DMS79 treated with DMSO at 0.1 percent for 48 hours (cell line): ENCODE results near the gene CCR5.

ENCODE experiments used
- DNase-seq: peaks from one replicate; lab custom pipeline; 2025; lab: John Stamatoyannopoulos, UW

CCR5 gene

DNA sequence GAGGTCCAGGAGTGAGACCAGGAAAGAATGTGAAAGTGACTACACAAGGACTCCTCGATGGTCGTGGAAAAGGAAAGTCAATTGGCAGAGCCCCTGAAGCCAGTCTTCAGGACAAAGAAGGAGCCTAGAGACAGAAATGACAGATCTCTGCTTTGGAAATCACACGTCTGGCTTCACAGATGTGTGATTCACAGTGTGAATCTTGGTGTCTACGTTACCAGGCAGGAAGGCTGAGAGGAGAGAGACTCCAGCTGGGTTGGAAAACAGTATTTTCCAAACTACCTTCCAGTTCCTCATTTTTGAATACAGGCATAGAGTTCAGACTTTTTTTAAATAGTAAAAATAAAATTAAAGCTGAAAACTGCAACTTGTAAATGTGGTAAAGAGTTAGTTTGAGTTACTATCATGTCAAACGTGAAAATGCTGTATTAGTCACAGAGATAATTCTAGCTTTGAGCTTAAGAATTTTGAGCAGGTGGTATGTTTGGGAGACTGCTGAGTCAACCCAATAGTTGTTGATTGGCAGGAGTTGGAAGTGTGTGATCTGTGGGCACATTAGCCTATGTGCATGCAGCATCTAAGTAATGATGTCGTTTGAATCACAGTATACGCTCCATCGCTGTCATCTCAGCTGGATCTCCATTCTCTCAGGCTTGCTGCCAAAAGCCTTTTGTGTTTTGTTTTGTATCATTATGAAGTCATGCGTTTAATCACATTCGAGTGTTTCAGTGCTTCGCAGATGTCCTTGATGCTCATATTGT lies 10.8 kb upstream of the CCR5 start:
- peak; percentile 1 for DNase-seq

DNA sequence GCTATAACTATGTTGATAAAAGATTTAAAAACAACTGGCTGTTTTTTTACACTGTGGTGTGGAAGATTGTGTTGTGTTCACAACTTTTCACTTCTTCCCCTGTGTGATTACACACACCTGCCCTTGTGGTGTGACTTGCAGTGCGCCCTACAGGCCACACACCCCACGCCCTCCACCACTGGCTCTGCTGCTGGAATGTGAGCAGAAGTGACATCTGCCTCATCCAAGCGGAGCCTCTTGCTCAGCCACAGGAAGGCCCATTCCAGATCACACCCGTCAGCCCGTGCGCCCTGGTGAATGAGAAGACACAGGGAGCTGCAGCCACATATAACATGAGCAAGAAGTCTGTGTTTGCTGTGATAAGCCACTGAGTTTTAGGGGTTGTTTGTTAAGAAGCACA lies 9.8 kb upstream of the CCR5 start:
- DNase-seq = no peak

DNA sequence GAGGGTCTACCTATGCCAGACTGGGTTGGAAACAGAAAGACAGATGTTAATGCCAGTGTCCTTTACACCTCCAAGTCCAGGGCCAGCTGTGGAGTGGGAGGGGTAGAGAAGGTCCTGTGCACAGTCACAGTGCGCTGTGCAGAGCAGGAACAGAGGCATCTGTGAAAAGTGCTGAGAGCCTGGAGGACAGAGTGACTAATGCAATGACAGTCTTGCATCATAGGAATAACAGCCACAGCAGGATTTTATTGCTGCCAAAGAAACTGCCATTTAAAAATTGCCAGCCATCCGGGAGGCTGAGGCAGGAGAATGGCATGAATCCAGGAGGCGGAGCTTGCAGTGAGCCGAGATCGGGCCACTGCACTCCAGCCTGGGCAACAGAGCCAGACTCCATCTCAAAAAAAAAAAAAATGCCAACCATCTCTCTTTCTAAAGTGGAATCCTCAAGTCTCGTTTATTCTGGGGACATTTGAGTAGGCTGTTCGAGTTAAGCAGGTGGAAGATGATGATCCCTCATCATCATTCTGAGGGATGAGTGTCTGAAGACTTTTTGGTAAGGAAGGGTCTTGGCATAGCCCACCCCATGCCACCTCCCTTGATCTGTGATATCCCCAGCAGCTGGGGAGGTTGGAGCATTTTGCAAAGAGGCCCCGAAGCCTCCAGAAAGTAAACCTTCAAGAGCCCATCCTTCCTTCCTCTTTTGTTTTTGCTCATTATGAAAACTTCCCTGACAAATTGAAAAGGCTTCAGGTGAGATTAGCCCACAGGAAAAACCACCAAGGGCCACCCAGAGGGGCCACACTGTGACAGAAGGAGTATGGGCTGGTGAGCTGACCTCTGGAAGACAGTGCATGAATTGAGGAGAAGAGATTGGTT lies 9.1 kb upstream of the CCR5 start:
- DNase-seq = no peak

DNA sequence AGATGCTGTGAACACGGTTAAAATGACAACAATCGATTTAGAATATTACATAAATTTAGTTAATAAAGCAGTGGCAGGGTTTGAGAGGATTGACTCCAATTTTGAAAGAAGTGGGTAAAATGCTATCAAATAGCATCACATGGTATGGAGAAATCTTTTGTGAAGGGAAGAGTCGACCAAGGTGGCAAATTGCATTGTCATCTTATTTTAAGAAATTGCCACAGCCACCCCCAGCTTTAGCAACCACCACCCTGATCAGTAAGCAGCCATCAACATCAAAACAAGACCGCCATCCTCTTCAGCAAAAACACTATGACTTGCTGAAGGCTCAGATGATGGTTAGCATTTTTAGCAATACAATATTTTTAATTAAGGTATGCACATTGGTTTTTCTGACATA lies 5.7 kb upstream of the CCR5 start:
- no peak for DNase-seq

DNA sequence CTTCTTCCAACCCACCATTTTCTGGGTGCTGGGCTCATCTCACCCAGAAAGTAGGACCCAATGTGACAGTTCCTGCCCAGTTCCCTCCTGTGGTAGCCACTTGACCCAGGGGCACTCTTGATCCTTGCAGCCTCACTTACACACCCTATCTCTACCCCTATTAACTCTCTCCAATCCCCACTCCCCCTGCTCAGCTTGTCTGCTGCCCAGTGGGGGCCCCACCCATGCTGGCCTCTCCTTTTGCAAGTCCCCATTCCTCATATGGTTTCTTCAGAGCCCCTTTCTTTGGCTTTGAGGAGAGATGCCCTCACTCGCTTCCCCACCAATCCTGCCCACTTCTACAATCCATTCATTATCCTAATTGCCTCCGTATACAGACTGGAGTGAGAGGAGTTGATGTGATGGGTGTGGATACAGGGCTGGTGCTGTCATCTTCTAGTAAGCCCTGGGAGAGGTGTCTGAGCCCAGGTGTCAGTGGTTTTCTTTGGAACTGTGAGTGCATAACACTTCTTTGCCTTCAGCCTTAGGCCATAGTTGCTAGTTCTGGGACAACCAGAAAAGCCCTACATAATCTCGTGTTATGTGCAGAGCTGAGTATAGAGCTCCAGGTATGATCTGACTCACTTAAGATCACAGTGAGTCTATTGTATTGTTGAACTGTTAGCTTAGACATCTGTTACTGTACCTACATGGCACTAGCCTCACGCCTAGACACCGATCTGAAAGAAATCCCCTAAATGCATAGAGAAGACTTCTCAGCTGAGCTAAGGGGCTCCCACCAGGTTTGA lies 4.8 kb upstream of the CCR5 start:
- DNase-seq = no peak

DNA sequence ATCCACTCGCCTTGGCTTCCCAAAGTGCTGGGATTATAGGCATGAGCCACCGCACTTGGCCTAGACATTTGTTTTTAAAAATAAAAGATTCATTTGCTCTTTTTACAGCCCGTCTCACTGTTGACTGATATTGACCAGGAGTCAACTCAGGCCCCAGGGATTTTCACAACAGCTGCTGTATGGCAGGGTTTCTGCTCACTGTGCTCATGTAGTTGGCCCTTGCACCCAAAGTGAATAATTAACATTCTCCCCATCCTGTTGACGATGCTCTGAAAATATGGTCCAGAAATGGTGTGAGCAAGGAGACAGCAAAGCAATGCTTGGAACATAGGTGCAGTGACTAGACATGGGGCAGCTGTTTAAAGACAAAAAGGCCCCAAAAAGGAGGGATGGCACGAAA lies 2.9 kb upstream of the CCR5 start:
- DNase-seq = no peak

DNA sequence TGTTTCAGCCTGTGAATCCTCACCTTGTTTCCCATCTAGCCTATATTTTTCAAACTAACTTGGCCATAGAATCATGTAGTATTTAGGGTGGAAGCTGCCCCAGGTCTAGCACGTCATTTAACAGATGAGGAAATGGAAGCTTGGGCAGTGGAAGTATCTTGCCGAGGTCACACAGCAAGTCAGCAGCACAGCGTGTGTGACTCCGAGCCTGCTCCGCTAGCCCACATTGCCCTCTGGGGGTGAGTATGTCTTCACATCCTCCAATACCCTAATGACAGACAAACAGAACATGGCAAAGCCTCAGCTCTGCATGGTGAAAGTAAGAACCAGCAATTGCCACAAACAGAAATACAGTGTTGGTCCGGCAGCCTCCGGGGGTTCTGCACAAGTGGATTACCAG lies 2.2 kb upstream of the CCR5 start:
- DNase-seq = no peak

DNA sequence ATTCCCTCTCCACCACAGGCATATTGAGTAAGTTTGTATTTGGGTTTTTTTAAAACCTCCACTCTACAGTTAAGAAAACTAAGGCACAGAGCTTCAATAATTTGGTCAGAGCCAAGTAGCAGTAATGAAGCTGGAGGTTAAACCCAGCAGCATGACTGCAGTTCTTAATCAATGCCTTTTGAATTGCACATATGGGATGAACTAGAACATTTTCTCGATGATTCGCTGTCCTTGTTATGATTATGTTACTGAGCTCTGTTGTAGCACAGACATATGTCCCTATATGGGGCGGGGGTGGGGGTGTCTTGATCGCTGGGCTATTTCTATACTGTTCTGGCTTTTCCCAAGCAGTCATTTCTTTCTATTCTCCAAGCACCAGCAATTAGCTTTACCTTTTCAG lies 1.6 kb upstream of the CCR5 start:
- DNase-seq = no peak

DNA sequence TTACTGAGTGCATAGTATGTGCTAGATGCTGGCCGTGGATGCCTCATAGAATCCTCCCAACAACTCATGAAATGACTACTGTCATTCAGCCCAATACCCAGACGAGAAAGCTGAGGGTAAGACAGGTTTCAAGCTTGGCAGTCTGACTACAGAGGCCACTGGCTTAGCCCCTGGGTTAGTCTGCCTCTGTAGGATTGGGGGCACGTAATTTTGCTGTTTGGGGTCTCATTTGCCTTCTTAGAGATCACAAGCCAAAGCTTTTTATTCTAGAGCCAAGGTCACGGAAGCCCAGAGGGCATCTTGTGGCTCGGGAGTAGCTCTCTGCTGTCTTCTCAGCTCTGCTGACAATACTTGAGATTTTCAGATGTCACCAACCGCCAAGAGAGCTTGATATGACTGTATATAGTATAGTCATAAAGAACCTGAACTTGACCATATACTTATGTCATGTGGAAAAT lies 1.0 kb upstream of the CCR5 start:
- no peak for DNase-seq

DNA sequence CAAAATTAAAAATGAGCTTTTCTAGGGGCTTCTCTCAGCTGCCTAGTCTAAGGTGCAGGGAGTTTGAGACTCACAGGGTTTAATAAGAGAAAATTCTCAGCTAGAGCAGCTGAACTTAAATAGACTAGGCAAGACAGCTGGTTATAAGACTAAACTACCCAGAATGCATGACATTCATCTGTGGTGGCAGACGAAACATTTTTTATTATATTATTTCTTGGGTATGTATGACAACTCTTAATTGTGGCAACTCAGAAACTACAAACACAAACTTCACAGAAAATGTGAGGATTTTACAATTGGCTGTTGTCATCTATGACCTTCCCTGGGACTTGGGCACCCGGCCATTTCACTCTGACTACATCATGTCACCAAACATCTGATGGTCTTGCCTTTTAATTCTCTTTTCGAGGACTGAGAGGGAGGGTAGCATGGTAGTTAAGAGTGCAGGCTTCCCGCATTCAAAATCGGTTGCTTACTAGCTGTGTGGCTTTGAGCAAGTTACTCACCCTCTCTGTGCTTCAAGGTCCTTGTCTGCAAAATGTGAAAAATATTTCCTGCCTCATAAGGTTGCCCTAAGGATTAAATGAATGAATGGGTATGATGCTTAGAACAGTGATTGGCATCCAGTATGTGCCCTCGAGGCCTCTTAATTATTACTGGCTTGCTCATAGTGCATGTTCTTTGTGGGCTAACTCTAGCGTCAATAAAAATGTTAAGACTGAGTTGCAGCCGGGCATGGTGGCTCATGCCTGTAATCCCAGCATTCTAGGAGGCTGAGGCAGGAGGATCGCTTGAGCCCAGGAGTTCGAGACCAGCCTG lies 984 bp downstream of the CCR5 start:
- DNase-seq = no peak

DNA sequence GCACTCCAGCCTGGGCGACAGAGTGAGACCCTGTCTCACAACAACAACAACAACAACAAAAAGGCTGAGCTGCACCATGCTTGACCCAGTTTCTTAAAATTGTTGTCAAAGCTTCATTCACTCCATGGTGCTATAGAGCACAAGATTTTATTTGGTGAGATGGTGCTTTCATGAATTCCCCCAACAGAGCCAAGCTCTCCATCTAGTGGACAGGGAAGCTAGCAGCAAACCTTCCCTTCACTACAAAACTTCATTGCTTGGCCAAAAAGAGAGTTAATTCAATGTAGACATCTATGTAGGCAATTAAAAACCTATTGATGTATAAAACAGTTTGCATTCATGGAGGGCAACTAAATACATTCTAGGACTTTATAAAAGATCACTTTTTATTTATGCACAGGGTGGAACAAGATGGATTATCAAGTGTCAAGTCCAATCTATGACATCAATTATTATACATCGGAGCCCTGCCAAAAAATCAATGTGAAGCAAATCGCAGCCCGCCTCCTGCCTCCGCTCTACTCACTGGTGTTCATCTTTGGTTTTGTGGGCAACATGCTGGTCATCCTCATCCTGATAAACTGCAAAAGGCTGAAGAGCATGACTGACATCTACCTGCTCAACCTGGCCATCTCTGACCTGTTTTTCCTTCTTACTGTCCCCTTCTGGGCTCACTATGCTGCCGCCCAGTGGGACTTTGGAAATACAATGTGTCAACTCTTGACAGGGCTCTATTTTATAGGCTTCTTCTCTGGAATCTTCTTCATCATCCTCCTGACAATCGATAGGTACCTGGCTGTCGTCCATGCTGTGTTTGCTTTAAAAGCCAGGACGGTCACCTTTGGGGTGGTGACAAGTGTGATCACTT lies 2.0 kb downstream of the CCR5 start:
- no peak for DNase-seq

DNA sequence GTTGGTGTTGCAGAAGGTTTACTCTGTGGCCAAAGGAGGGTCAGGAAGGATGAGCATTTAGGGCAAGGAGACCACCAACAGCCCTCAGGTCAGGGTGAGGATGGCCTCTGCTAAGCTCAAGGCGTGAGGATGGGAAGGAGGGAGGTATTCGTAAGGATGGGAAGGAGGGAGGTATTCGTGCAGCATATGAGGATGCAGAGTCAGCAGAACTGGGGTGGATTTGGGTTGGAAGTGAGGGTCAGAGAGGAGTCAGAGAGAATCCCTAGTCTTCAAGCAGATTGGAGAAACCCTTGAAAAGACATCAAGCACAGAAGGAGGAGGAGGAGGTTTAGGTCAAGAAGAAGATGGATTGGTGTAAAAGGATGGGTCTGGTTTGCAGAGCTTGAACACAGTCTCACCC lies 4.0 kb downstream of the CCR5 start:
- no peak for DNase-seq

DNA sequence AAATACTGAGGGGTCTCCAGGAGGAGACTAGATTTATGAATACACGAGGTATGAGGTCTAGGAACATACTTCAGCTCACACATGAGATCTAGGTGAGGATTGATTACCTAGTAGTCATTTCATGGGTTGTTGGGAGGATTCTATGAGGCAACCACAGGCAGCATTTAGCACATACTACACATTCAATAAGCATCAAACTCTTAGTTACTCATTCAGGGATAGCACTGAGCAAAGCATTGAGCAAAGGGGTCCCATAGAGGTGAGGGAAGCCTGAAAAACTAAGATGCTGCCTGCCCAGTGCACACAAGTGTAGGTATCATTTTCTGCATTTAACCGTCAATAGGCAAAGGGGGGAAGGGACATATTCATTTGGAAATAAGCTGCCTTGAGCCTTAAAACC lies 4.5 kb downstream of the CCR5 start:
- DNase-seq = no peak

DNA sequence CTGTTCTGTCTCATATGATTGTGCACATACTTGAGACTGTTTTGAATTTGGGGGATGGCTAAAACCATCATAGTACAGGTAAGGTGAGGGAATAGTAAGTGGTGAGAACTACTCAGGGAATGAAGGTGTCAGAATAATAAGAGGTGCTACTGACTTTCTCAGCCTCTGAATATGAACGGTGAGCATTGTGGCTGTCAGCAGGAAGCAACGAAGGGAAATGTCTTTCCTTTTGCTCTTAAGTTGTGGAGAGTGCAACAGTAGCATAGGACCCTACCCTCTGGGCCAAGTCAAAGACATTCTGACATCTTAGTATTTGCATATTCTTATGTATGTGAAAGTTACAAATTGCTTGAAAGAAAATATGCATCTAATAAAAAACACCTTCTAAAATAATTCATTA lies 5.1 kb downstream of the CCR5 start:
- DNase-seq = no peak

DNA sequence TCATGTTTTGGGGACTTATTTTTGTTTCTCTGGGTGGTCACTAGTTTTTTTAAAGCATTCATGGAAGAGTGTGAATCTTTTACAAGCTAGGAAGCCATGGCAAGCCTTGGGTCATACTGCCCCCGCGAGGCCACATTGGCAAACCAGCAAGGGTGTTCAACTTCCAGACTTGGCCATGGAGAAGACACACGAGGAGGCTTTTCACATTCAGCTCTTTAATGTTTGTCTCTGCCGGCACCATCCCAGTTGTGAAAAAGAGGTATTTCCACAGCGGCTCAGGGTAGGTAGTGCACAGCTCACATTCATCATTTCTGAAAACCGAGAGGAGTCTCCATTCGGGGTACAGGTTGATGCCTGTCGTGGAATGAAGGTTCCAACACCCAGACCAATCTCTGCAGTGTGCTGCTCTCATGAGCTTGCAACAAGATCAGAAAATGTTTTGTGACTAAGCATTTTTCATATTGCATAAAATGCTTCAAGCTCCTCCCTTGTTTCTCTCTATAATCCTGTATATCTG lies 7.7 kb downstream of the CCR5 start:
- DNase-seq = no peak

DNA sequence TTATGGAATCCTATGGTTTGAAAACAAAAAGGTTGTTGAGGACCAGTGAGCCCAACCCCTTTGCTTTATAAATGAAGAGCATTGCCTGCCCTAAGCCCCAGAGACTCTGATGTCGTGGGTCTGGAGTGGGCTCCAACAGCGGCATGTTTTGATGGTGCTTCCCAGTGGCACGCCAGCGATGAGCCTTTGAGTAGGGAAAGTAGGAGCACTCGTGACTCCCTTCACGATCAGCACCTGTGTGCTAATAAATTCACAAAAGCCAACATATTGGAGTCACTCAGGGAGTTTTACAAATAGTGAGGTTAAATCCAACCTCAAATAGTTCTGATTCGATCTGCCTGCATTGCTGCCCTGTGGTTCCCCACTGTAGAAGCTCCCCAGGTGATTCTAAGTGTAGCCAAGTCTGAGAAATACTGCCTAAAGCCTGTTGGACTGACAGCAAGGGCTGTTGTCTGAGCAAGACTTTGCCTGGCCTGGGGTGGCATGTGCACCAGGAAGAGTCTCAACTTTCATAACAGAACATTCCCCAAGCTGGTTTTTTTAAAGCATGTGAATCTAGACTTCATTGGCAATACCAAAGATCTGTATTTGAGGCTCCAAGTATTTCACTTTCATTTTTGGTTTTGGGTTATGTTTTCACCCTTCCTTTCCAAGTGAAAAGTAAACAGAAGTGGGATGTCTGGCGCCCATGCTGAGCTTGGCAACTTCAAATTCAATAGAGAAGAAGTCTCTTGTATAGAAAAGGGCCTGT lies 9.9 kb downstream of the CCR5 start:
- no peak for DNase-seq

DNA sequence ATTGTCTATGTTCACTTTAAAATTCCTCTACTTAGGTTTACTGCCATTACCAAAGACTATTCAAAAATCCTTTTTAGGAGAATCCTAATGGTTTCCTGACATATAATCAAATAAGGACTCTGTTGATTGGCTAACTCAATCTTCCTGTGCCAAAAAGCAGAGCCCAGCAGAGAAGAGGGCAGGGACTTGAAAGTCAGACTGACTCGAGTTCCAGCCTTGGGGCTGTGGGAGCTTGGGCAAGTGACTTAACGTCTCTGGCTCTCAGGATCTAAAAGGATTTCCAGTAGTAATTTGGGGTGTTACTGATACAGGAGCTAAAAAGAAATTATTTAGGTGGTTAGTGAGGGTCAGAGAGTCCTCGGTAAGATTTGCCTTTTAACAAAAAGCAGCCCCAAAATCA lies 10.9 kb downstream of the CCR5 start:
- DNase-seq = no peak

DNA sequence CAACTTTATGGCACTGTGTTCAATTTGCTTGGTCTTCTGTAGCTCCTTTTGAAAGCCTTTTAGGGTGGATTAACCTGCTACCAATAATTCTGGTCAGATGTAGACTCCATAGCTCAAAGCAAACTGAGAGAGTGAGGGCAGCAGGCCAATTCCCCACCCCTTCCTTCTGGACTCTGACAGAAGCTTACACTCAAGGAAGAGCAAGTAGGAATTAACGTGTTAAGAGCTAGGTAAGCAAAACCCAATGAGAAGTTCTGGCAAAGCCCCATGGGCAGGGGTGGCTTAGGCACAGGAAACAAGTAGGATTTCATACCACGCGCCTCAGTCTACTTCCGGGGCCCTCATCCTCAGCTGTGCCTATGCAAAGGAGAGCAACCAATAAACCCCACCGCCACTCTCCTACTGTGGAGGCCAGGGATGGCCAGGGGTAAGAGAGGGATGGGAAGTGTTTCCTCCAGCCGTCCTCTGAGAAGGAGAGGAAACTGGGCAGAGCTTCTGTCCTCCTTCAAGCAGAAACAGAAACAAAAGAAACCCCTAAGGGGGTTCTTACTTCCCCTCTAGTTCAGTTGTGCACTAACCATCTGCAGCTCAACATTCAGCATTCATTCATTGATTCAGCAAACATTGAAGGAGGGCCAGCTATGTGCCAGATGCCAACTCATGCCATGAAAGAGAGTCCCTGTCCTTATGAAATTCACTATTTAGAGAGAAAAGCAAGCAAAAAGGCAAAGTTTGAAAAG lies 12.6 kb downstream of the CCR5 start:
- DNase-seq = no peak

DNA sequence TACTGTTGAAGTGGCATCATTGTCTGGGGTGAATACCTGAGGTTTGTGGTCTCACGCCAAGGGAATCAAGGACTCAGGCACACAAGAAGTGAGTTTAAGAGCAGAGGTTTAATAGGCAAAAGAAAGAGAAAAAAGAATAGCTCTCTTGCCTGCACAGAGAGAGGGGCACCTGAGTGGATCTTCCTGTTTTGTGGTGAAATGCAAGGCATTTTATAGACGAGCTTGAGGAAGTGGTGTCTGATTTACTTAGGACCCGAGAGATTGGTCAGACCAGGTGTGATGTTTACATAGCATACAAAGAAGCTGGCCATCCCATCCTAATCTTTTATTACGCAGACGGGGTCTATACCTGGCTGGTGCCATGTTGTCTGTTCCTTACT lies 13.2 kb downstream of the CCR5 start:
- DNase-seq = no peak
